GM12872 (cell line): ENCODE data around the gene ZFPM1.

Source experiments
- CTCF ChIP-seq: IDR thresholded peaks from 3 replicates; pipeline ENCODE4 v1.5.1; 2011; ENCODE audit warnings: low read depth, mild to moderate bottlenecking, low read length, moderate library complexity; ENCODE audit not compliant: insufficient read depth

The ZFPM1 gene

GRCh38 chr16:88449267-88449561 is 3.9 kb upstream of the ZFPM1 start:
- no peak for TF ChIP-seq CTCF

- TF ChIP-seq CTCF: no peak
These were observed 1.2 kb upstream of the ZFPM1 start for GRCh38 chr16:88451586-88452481.

- no peak for TF ChIP-seq CTCF
These were observed 431 bp upstream of the ZFPM1 start for GRCh38 chr16:88452482-88453216.

- no peak for TF ChIP-seq CTCF
These were observed 787 bp downstream of the ZFPM1 start for GRCh38 chr16:88453611-88454522.

- TF ChIP-seq CTCF: 0 out of 3 replicates have a peak, but pooled peaks have one; percentile 18
These were observed 1.5 kb downstream of the ZFPM1 start for GRCh38 chr16:88454523-88454947.

GRCh38 chr16:88455610-88456355 is 2.7 kb downstream of the ZFPM1 start:
- no peak for TF ChIP-seq CTCF
